GM19239 (cell line): ENCODE data around the gene FAM53B.

ENCODE experiments used
- DNase-seq: peaks from one replicate; pipeline ENCODE4 v3.0.0; 2011; ENCODE audit warnings: low spot score; ENCODE audit not compliant: insufficient read length
- FAIRE-seq: peaks from 2 replicates; lab custom pipeline; 2011; peaks lifted over from hg19 to GRCh38; lab: Jason Lieb, UNC

FAM53B gene

GRCh38 chr10:124668517-124669051 lies 75.6 kb downstream of the FAM53B start:
- FAIRE-seq (no peak), DNase-seq (no peak)

GRCh38 chr10:124667425-124668345 lies 76.5 kb downstream of the FAM53B start:
- DNase-seq = no peak
- no peak for FAIRE-seq

GRCh38 chr10:124666494-124666893 lies 77.7 kb downstream of the FAM53B start:
- DNase-seq = no peak
- FAIRE-seq = no peak

GRCh38 chr10:124665980-124666379 lies 78.2 kb downstream of the FAM53B start:
- DNase-seq (no peak), FAIRE-seq (no peak)

GRCh38 chr10:124665558-124665957 lies 78.6 kb downstream of the FAM53B start:
- no peak for DNase-seq
- no peak for FAIRE-seq

GRCh38 chr10:124665091-124665490 lies 79.1 kb downstream of the FAM53B start:
- no peak for FAIRE-seq
- DNase-seq = no peak

GRCh38 chr10:124663766-124664360 lies 80.3 kb downstream of the FAM53B start:
- FAIRE-seq = no peak
- DNase-seq = no peak

- no peak for DNase-seq
- FAIRE-seq = no peak
These were observed 81.0 kb downstream of the FAM53B start for GRCh38 chr10:124663228-124663627.

- no peak for DNase-seq
These were observed 82.5 kb downstream of the FAM53B start for GRCh38 chr10:124661660-124662180.

GRCh38 chr10:124660404-124661125 lies 83.6 kb downstream of the FAM53B start:
- DNase-seq = no peak
- no peak for FAIRE-seq

More at GRCh38 chr10:124661660-124662180, 82.5 kb downstream of the FAM53B start:
- no peak for FAIRE-seq

- no peak for FAIRE-seq
- no peak for DNase-seq
These were observed 84.8 kb downstream of the FAM53B start for GRCh38 chr10:124659380-124659779.

GRCh38 chr10:124658591-124659242 lies 85.5 kb downstream of the FAM53B start:
- FAIRE-seq = no peak

GRCh38 chr10:124657806-124658205 lies 86.4 kb downstream of the FAM53B start:
- no peak for FAIRE-seq
- DNase-seq = no peak

More at GRCh38 chr10:124658591-124659242, 85.5 kb downstream of the FAM53B start:
- DNase-seq = no peak

- no peak for FAIRE-seq
- DNase-seq = no peak
These were observed 87.6 kb downstream of the FAM53B start for GRCh38 chr10:124656541-124656940.

GRCh38 chr10:124656113-124656490 lies 88.1 kb downstream of the FAM53B start:
- DNase-seq (no peak), FAIRE-seq (no peak)

- no peak for DNase-seq
- FAIRE-seq = no peak
These were observed 88.7 kb downstream of the FAM53B start for GRCh38 chr10:124655191-124656112.

- DNase-seq (no peak), FAIRE-seq (no peak)
These were observed 89.5 kb downstream of the FAM53B start for GRCh38 chr10:124654686-124655085.

GRCh38 chr10:124653811-124654651 lies 90.1 kb downstream of the FAM53B start:
- DNase-seq (no peak), FAIRE-seq (no peak)
